Lower leg skin (tissue), 4 donors: ENCODE data around the gene OS9. TPM values are rescaled to one million over a fixed set of nuclear protein-coding genes. Genes with fewer than 3 reads are reported as not detected.
"Not testable (repeated sequence)": the region's sequence is repeated elsewhere in the genome, so short reads cannot be mapped to it uniquely, and the experiment has no call there.

Source experiments
- DNase-seq, 2 donors: peaks; one replicate each; pipeline ENCODE4 v3.0.0-alpha.2; 2019; ENCODE audit warnings: low spot score in 2 of 2
- H3K4me3 ChIP-seq: fragments of 200-600 bp; sonication (generic); 2 replicates; pipeline ENCODE4 v1.5.1; 2017; ENCODE audit warnings: mild to moderate bottlenecking, low read depth; ENCODE audit not compliant: poor library complexity, severe bottlenecking
- POLR2A ChIP-seq, 2 donors: fragments of 450-650 bp; IDR thresholded peaks; one replicate each; pipeline ENCODE4 v1.6.1; 2016 to 2017; ENCODE audit warnings: antibody characterized with exemption in 2 of 2, mild to moderate bottlenecking in 1 of 2, moderate library complexity in 1 of 2
- WGBS, 2 donors: methylation state at CpG; one replicate each; pipeline ENCODE4 v1.1.5; 2018; 5-methylcytosine and 5-hydroxymethylcytosine counted together
- intact Hi-C: fragments of 100-400 bp; cut with DNase I; formaldehyde crosslinking; loops from one replicate; pipeline ENCODE4 v1.15.0; 2023; ENCODE audit warnings: low total_unique reads
- total RNA-seq, 4 donors: library from RNA; depleted of rRNA; stranded (reverse); fragments of >200 nt; gene quantifications; one replicate each; pipeline ENCODE4 v1.1.0, GENCODE V29; 2016
- TF ChIP-seq, protein P1 (sequence below), 3 donors: fragments of 450-650 bp; IDR thresholded peaks; one replicate each; pipeline ENCODE4 v1.5.1; 2016; ENCODE audit warnings: antibody characterized with exemption in 3 of 3, mild to moderate bottlenecking in 3 of 3, moderate library complexity in 2 of 3

Gene OS9
- total RNA-seq, 4 donors from 2014 or later = 195 to 265 (median 205) TPM

DNA sequence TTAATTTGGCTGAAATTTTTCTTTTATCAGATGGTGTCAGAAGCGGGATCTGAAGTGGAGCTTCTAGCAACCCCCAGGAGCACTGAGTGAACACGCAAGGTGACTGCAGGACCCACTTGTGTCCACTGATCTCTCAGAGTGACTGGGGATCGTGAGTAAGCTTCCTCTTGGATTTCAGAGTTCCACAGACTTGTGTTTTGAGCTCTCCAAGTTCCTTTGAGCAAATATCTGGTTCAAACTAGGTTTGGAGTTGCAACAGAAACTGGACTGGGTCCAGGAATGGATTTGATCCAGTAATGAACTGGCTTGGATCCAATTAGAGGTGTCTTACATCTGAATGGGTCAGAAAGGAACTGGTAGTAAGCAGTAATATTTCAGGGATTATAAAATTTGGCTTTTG is 36.2 kb upstream of the OS9 start:
- 28 to 50% methylated on average over 3 of the region's 3 CpGs for WGBS, 2 donors
- intact Hi-C loops = no loop called here
- no peak overlapping the region for H3K4me3 ChIP-seq
- TF ChIP-seq POLR2A (IDR thresholded peaks at IDR 0.05) = no peak
- TF ChIP-seq, protein P1, sequence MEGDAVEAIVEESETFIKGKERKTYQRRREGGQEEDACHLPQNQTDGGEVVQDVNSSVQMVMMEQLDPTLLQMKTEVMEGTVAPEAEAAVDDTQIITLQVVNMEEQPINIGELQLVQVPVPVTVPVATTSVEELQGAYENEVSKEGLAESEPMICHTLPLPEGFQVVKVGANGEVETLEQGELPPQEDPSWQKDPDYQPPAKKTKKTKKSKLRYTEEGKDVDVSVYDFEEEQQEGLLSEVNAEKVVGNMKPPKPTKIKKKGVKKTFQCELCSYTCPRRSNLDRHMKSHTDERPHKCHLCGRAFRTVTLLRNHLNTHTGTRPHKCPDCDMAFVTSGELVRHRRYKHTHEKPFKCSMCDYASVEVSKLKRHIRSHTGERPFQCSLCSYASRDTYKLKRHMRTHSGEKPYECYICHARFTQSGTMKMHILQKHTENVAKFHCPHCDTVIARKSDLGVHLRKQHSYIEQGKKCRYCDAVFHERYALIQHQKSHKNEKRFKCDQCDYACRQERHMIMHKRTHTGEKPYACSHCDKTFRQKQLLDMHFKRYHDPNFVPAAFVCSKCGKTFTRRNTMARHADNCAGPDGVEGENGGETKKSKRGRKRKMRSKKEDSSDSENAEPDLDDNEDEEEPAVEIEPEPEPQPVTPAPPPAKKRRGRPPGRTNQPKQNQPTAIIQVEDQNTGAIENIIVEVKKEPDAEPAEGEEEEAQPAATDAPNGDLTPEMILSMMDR (IDR thresholded peaks at IDR 0.05) = no peak
- no peak for DNase-seq

DNA sequence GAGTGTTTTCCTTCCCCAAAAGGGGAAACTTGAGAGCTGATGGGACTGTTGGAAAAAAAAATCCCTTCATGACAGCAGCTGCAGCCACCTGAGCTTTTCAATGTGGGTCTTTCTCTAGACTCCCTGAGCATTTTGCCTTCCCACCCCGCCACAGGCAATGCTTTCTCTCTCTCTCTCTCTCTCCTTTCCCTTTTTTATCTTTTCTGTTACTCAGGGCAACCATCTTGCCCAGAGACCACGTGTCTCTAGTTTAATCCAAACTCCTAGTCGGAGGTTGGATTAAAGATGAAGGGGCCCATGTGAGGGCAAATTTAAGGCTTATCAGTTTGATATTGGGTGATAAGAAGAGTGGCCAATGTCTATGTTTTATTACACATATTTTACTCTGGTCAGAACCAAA is 35.0 kb upstream of the OS9 start:
- no peak overlapping the region for H3K4me3 ChIP-seq
- intact Hi-C loops = no loop called here
- TF ChIP-seq, protein P1 (IDR thresholded peaks at IDR 0.05) = no peak
- no peak for DNase-seq
- 63% methylated on average over 3 of the region's 3 CpGs for WGBS, 2 donors

DNA sequence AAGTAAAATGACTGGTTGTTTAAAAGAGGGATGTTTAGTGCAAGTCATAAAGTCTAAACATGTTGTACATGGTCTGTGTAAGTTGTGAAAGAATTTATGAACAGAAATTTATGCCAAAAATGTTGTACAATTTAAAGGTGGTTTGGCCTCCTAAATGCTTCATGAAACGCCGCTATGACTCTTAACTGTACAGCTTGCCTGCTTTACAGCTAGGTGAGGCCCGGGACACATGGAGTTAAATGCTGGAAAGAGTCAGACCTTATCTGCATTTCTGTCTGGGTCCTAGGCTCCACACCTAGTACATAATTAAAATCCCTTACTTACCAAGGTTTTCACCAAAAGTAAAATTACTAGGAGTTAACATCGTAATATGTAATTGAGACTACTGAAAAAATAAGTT is 32.6 kb upstream of the OS9 start:
- no peak for DNase-seq
- H3K4me3 ChIP-seq = no peak overlapping the region
- intact Hi-C loops = no loop called here
- TF ChIP-seq POLR2A (IDR thresholded peaks at IDR 0.05) = no peak
- TF ChIP-seq, protein P1 (IDR thresholded peaks at IDR 0.05) = no peak
- 89 to 95% methylated on average over 4 of the region's 4 CpGs for WGBS, 2 donors

DNA sequence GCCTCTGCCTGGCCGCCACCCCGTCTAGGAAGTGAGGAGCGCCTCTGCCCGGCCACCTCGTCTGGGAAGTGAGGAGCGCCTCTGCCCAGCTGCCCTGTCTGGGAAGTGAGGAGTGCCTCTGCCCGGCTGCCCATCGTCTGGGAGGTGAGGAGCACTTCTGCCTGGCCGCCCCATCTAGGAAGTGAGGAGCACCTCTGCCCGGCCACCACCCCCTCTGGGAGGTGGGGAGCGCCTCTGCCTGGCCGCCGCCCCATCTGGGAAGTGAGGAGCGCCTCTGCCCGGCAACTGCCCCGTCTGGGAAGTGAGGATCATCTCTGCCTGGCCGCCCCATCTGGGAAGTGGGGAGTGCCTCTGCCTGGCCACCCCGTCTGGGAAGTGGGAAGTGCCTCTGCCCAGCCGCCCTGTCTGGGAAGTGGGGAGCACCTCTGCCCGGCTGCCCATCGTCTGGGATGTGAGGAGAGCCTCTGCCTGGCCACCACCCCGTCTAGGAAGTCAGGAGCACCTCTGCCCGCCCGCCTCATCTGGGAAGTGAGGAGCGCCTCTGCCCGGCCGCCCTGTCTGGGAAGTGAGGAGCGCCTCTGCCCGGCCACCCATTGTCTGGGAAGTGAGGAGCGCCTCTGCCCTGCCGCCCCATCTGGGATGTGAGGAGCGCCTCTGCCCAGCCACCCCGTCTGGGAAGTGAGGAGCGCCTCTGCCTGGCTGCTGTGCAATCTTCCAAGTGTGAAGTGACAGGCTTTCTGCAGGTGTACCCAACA is 28.7 kb upstream of the OS9 start:
- intact Hi-C loops, H3K4me3 ChIP-seq, DNase-seq: not testable (repeated sequence)
- 83 to 86% methylated on average over 29 to 32 of the region's 34 CpGs for WGBS, 2 donors

DNA sequence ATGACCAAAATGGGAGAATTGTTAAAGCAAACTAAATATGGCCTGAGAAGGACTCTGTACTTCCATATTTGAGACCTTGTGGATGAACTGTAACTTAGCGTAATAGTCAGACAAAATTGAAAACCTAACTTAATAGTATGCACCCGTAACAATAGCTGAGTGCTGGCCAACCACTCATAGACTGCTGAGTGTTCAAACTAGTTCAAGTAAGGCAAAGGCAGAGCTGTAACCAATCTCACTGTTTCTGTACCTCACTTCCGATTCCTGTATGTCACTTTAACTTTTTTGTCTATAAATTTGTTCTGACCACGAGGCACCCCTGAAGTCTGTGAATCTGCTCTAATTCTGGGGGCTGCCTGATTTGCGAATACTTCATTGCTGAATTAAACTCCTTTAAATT is 27.0 kb upstream of the OS9 start:
- TF ChIP-seq POLR2A (IDR thresholded peaks at IDR 0.05) = no peak
- TF ChIP-seq, protein P1 (IDR thresholded peaks at IDR 0.05) = no peak
- intact Hi-C loops = no loop called here
- DNase-seq = no peak
- H3K4me3 ChIP-seq = no peak overlapping the region
- 77 to 87% methylated on average over 5 of the region's 5 CpGs for WGBS, 2 donors

DNA sequence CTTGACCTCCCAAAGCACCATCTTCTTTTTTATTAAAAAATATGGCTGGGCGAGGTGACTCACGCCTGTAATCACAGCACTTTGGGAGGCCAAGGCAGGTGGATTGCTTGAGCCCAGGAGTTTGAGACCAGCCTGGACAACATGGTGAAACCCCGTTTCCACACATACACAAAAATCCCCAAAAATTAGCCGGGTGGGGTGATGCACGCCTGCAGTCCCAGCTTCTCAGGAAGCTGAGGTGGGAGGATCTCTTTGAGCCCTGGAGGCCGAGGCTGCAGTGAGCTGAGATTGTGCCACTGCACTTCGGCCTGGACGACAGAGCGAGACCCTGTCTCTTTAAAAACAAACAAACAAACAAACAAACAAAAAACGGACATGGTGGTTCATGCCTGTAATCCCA is 24.2 kb upstream of the OS9 start:
- DNase-seq, intact Hi-C loops, H3K4me3 ChIP-seq: not testable (repeated sequence)
- WGBS, 2 donors = 87 to 88% methylated on average over 10 of the region's 10 CpGs

DNA sequence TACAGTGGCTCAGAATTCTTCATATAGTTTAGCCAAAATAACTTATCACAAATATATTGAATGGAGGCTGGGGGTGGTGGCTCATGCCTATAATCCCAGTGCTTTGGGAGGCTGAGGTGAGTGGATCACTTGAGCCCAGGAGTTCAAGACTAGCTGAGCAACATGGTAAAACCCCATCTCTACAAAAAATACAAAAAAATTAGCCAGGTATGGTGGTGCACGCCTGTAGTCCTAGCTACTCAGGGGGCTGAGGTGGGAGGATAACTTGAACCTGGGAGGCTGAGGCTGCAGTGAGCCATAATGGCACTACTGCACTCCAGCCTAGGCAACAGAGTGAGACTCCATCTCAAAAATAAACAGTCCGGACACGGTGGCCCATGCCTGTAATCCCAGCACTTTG is 22.1 kb upstream of the OS9 start:
- 87 to 93% methylated on average over 3 of the region's 3 CpGs for WGBS, 2 donors
- DNase-seq, intact Hi-C loops, H3K4me3 ChIP-seq: not testable (repeated sequence)
